Esophagus squamous epithelium (tissue), 5 donors: ENCODE results near the gene PTPRM. TPM values are rescaled to one million over a fixed set of nuclear protein-coding genes. Genes with fewer than 3 reads are reported as not detected.

Experiments used
- DNase-seq: peaks from one replicate; lab custom pipeline; 2025; lab: John Stamatoyannopoulos, UW
- H3K27ac ChIP-seq, 4 donors: fragments of 200-600 bp; sonication (generic); one replicate each; pipeline ENCODE4 v1.5.1; 2016 to 2019; ENCODE audit warnings: mild to moderate bottlenecking in 1 of 4
- H3K27me3 ChIP-seq, 4 donors: fragments of 200-600 bp; sonication (generic); 1 replicate in 3 of 4; 2 replicates in 1 of 4; pipeline versions ENCODE4 v1.5.1 to v1.6.0; 2017 to 2021; ENCODE audit warnings: antibody characterized with exemption in 1 of 4
- H3K36me3 ChIP-seq, 3 donors: fragments of 200-600 bp; sonication (generic); one replicate each; pipeline ENCODE4 v1.5.1; 2016 to 2019
- H3K4me1 ChIP-seq, 3 donors: fragments of 200-600 bp; sonication (generic); one replicate each; pipeline ENCODE4 v1.5.1; 2017 to 2019
- H3K4me3 ChIP-seq, 4 donors: fragments of 200-600 bp; sonication (generic); 1 replicate in 3 of 4; 2 replicates in 1 of 4; pipeline ENCODE4 v1.5.1; 2016 to 2019; ENCODE audit warnings: mild to moderate bottlenecking in 2 of 4, moderate library complexity in 1 of 4
- H3K9me3 ChIP-seq, 3 donors: fragments of 200-600 bp; sonication (generic); one replicate each; pipeline ENCODE4 v1.5.1; 2016 to 2019
- CTCF ChIP-seq, 6 experiments: fragments of 450-650 bp in 4 of 6; fragments of 200-600 bp in 2 of 6; sonication (generic) in 2 of 6; IDR thresholded peaks; one replicate each; pipeline ENCODE4 v1.5.1; 2016 to 2019; ENCODE audit warnings: antibody characterized with exemption in 6 of 6, mild to moderate bottlenecking in 4 of 6, moderate library complexity in 4 of 6
- POLR2A ChIP-seq, 4 donors: fragments of 450-650 bp; IDR thresholded peaks; one replicate each; pipeline ENCODE4 v1.6.1; 2017; ENCODE audit warnings: antibody characterized with exemption in 4 of 4, mild to moderate bottlenecking in 4 of 4, moderate library complexity in 3 of 4
- WGBS, 2 donors: methylation state at CpG; one replicate each; pipeline ENCODE4 v1.1.5; 2018; 5-methylcytosine and 5-hydroxymethylcytosine counted together
- intact Hi-C: fragments of 100-400 bp; cut with DNase I; formaldehyde crosslinking; loops from one replicate; pipeline ENCODE4 v1.15.0; 2022
- total RNA-seq, 4 donors: library from RNA; depleted of rRNA; stranded (reverse); fragments of >200 nt; gene quantifications; one replicate each; pipeline ENCODE4 v1.1.0, GENCODE V29; 2016
- donor health status: DM: yes; HTN: yes; CAD: no.

The PTPRM gene
- total RNA-seq, 4 donors from 2014 or later = 6.5 to 38.7 (median 11.1) TPM

- peak overlapping the region; percentile 84 to 96 (median 88) for H3K27ac ChIP-seq
- no peaks in the 10 kb centered on the region for H3K9me3 ChIP-seq
- H3K27me3 ChIP-seq = peaks cover 0 to 42% (median 0%) of the 10 kb centered on the region in 4 donors
- WGBS, 2 donors = 18 to 19% methylated on average over 3 to 4 of the region's 4 CpGs
- H3K36me3 ChIP-seq = no peaks in the 10 kb centered on the region
- DNase-seq = no peak
- H3K4me3 ChIP-seq = peak overlapping the region; percentile 55 to 83 (median 75)
- H3K4me1 ChIP-seq = peaks cover 0 to 48% (median 3%) of the 10 kb centered on the region in 3 donors
- intact Hi-C loops = loop anchor here (2.0 kb wide), 1 partner anchor 293 kb away; no protein-coding TSS in a partner anchor
- no peak for TF ChIP-seq POLR2A (IDR thresholded peaks at IDR 0.05)
- TF ChIP-seq CTCF (IDR thresholded peaks at IDR 0.05) = no peak
Observed at GRCh38 chr18:7566244-7566566, 911 bp upstream of the PTPRM start.

GRCh38 chr18:7567474-7568425 is 634 bp downstream of the PTPRM start:
- no peak for DNase-seq
- Histone ChIP-seq H3K9me3 (no peaks in the 10 kb centered on the region), H3K27ac (peak overlapping the region; percentile 84 to 96 (median 91)), H3K27me3 (peaks cover 0 to 42% (median 0%) of the 10 kb centered on the region in 4 donors), H3K4me1 (peaks cover 0 to 49% (median 3%) of the 10 kb centered on the region in 3 donors), H3K36me3 (no peaks in the 10 kb centered on the region), H3K4me3 (peak overlapping the region; percentile 55 to 83 (median 75))
- WGBS, 2 donors = 0% methylated on average over 12 of the region's 109 CpGs; no CpG with 5 or more reads in 1 of the 2 donors
- peak in 1 of 4 donors; percentile 28 for TF ChIP-seq POLR2A (IDR thresholded peaks at IDR 0.05)
- peak in 3 of 6 experiments; percentile 7 to 18 (median 12) for TF ChIP-seq CTCF (IDR thresholded peaks at IDR 0.05)
- intact Hi-C loops = loop anchor here (2.0 kb wide), 1 partner anchor 295 kb away; no protein-coding TSS in a partner anchor

GRCh38 chr18:7568426-7568825 is 1.3 kb downstream of the PTPRM start:
- H3K36me3 ChIP-seq = no peaks in the 10 kb centered on the region
- H3K4me3 ChIP-seq = peak overlapping the region; percentile 55 to 83 (median 75)
- whole genome bisulfite sequencing, 2 donors = no CpG with 5 or more reads among the region's 44 CpGs
- peaks cover 0 to 42% (median 0%) of the 10 kb centered on the region in 4 donors for H3K27me3 ChIP-seq
- no peaks in the 10 kb centered on the region for H3K9me3 ChIP-seq
- peak overlapping the region; percentile 84 to 96 (median 91) for H3K27ac ChIP-seq
- H3K4me1 ChIP-seq = peaks cover 0 to 54% (median 3%) of the 10 kb centered on the region in 3 donors
- intact Hi-C loops = no loop called here
- peak in 1 of 6 experiments; percentile 4 for TF ChIP-seq CTCF (IDR thresholded peaks at IDR 0.05)
- TF ChIP-seq POLR2A (IDR thresholded peaks at IDR 0.05) = no peak
- no peak for DNase-seq

- H3K4me3 ChIP-seq = no peak overlapping the region
- TF ChIP-seq CTCF (IDR thresholded peaks at IDR 0.05) = no peak
- peaks cover 0 to 22% (median 0%) of the 10 kb centered on the region in 4 donors for H3K27me3 ChIP-seq
- no peaks in the 10 kb centered on the region for H3K9me3 ChIP-seq
- H3K36me3 ChIP-seq = no peaks in the 10 kb centered on the region
- WGBS, 2 donors = 73 to 80% methylated on average over 2 of the region's 2 CpGs
- peaks cover 0 to 49% (median 3%) of the 10 kb centered on the region in 3 donors for H3K4me1 ChIP-seq
- no peak for DNase-seq
- no peak overlapping the region for H3K27ac ChIP-seq
- intact Hi-C loops = no loop called here
Observed at GRCh38 chr18:7571626-7572025, 4.5 kb downstream of the PTPRM start.

- DNase-seq = no peak
- Histone ChIP-seq H3K27me3 (peaks cover 0 to 10% (median 0%) of the 10 kb centered on the region in 4 donors), H3K4me3 (no peak overlapping the region), H3K36me3 (no peaks in the 10 kb centered on the region), H3K27ac (peak overlapping the region in 1 of 4 donors; percentile 30), H3K4me1 (peaks cover 0 to 42% (median 3%) of the 10 kb centered on the region in 3 donors), H3K9me3 (no peaks in the 10 kb centered on the region)
- intact Hi-C loops = no loop called here
- 59 to 60% methylated on average over 2 of the region's 2 CpGs for WGBS, 2 donors
- no peak for TF ChIP-seq POLR2A (IDR thresholded peaks at IDR 0.05)
- no peak for TF ChIP-seq CTCF (IDR thresholded peaks at IDR 0.05)
Observed at GRCh38 chr18:7572822-7573221, 5.7 kb downstream of the PTPRM start.
